SK-N-SH (cell line): ENCODE measurements around the gene DNAH14. TPM values are rescaled to one million over a fixed set of nuclear protein-coding genes. Genes with fewer than 3 reads are reported as not detected.

ENCODE experiments used
- CTCF ChIA-PET: fragments of 300-600, 350-600 bp; formaldehyde crosslinking; extraction: SDS; loops from one replicate; lab custom pipeline; 2021; lab: Yijun Ruan, JAX
- POLR2A ChIA-PET: fragments of 350-600 bp; sonication (Branson Sonifier 250); formaldehyde crosslinking; extraction: SDS; loops from one replicate; lab custom pipeline; 2020; ENCODE audit warnings: antibody characterized with exemption, inconsistent platforms; lab: Yijun Ruan, JAX
- DNase-seq: peaks from one replicate; pipeline ENCODE4 v3.0.0; 2012
- H2AFZ ChIP-seq: fragments of 200-600 bp; sonication (generic); 2 replicates; pipeline ENCODE4 v1.8.1; 2016; ENCODE audit warnings: antibody characterized with exemption, mild to moderate bottlenecking, low read depth
- H3F3A ChIP-seq: fragments of 200-600 bp; sonication (generic); replicated peaks from 2 replicates; pipeline ENCODE3; 2016; ENCODE audit warnings: antibody characterized with exemption, mild to moderate bottlenecking; ENCODE audit not compliant: insufficient read depth
- H3K27ac ChIP-seq, 2 experiments: fragments of 200-500 bp in 1 of 2; fragments of 200-600 bp in 1 of 2; sonication (Bioruptor generic) in 1 of 2; sonication (generic), shearing (Covaris generic) in 1 of 2; 2 replicates each; pipeline versions ENCODE4 v1.5.1 to v1.6.1; 2014 to 2016; ENCODE audit warnings: low read depth in 2 of 2, inconsistent platforms in 1 of 2, low read length in 1 of 2, mild to moderate bottlenecking in 1 of 2, mixed read lengths in 1 of 2
- H3K27me3 ChIP-seq: fragments of 200-600 bp; sonication (generic), shearing (Covaris generic); 2 replicates; pipeline ENCODE4 v1.6.1; 2016; ENCODE audit warnings: mixed run types; ENCODE audit not compliant: insufficient read depth
- H3K36me3 ChIP-seq, 2 experiments: fragments of 200-500 bp in 1 of 2; fragments of 200-600 bp in 1 of 2; sonication (Bioruptor generic) in 1 of 2; sonication (generic) in 1 of 2; replicated peaks in 1 of 2; 2 replicates each; pipeline versions ENCODE3 to v1.5.1; 2014 to 2016; ENCODE audit warnings: low read length in 1 of 2, mild to moderate bottlenecking in 1 of 2; ENCODE audit not compliant: insufficient read depth in 2 of 2, control insufficient read depth in 1 of 2
- H3K4me1 ChIP-seq, 2 experiments: fragments of 200-500 bp in 1 of 2; fragments of 200-600 bp in 1 of 2; sonication (Bioruptor generic) in 1 of 2; sonication (generic), shearing (Covaris generic) in 1 of 2; 2 replicates each; pipeline versions ENCODE4 v1.5.1 to v1.6.1; 2014 to 2016; ENCODE audit warnings: low read depth in 1 of 2, low read length in 1 of 2, mixed run types in 1 of 2; ENCODE audit not compliant: insufficient read depth in 2 of 2, control insufficient read depth in 1 of 2
- H3K4me2 ChIP-seq: fragments of 200-600 bp; sonication (generic), shearing (Covaris generic); 2 replicates; pipeline ENCODE4 v1.6.1; 2017; ENCODE audit warnings: mixed run types
- H3K4me3 ChIP-seq, 2 experiments: fragments of 200-500 bp in 1 of 2; fragments of 200-600 bp in 1 of 2; sonication (Bioruptor generic) in 1 of 2; sonication (generic), shearing (Covaris generic) in 1 of 2; 2 replicates each; pipeline versions ENCODE4 v1.5.1 to v1.8.1; 2014 to 2016; ENCODE audit warnings: low read depth in 2 of 2, inconsistent platforms in 1 of 2, low read length in 1 of 2, mild to moderate bottlenecking in 1 of 2, mixed read lengths in 1 of 2, moderate library complexity in 1 of 2
- H3K79me2 ChIP-seq: fragments of 200-600 bp; sonication (generic); 2 replicates; pipeline ENCODE4 v1.8.1; 2017; ENCODE audit warnings: mild to moderate bottlenecking; ENCODE audit not compliant: insufficient read depth
- H3K9ac ChIP-seq: fragments of 200-600 bp; sonication (generic); 2 replicates; pipeline ENCODE4 v1.6.1; 2017; ENCODE audit warnings: mixed run types
- H3K9me2 ChIP-seq: fragments of 200-600 bp; sonication (generic); 2 replicates; pipeline ENCODE4 v1.6.1; 2017; ENCODE audit warnings: mixed run types
- H3K9me3 ChIP-seq: fragments of 200-600 bp; sonication (generic); 2 replicates; pipeline ENCODE4 v1.6.1; 2017; ENCODE audit warnings: mixed run types, mild to moderate bottlenecking, moderate library complexity
- H4K20me1 ChIP-seq: fragments of 200-600 bp; sonication (generic); 2 replicates; pipeline ENCODE4 v1.6.1; 2017; ENCODE audit warnings: mild to moderate bottlenecking, mixed run types; ENCODE audit not compliant: insufficient read depth
- ELF1 ChIP-seq: IDR thresholded peaks from 2 replicates; pipeline ENCODE4 v1.4.0; 2012
- EZH2phosphoT487 ChIP-seq: fragments of 200-600 bp; sonication (generic); IDR thresholded peaks from 2 replicates; pipeline ENCODE4 v1.6.1; 2017; ENCODE audit warnings: low read depth, mixed run types, mild to moderate bottlenecking, antibody characterized with exemption, moderate library complexity, borderline replicate concordance
- FOSL2 ChIP-seq: IDR thresholded peaks from 2 replicates; pipeline ENCODE4 v1.4.0; 2012; ENCODE audit warnings: low read depth, mild to moderate bottlenecking, moderate library complexity, borderline replicate concordance
- FOXJ3 ChIP-seq: sonication (generic); formaldehyde crosslinking; IDR thresholded peaks from 2 replicates; pipeline ENCODE4 v1.5.1; 2020; ENCODE audit warnings: mild to moderate bottlenecking, missing genetic modification reagents
- FOXM1 ChIP-seq: IDR thresholded peaks from 2 replicates; pipeline ENCODE4 v1.4.0; 2012; ENCODE audit warnings: low read depth, mild to moderate bottlenecking
- GABPA ChIP-seq: IDR thresholded peaks from 2 replicates; pipeline ENCODE4 v1.4.0; 2012; ENCODE audit warnings: low read depth, mild to moderate bottlenecking
- GATA2 ChIP-seq: sonication (generic); formaldehyde crosslinking; IDR thresholded peaks from 2 replicates; pipeline ENCODE4 v1.5.0; 2020; ENCODE audit warnings: mild to moderate bottlenecking, missing genetic modification reagents
- MEF2A ChIP-seq: IDR thresholded peaks from 2 replicates; pipeline ENCODE4 v1.4.0; 2012; ENCODE audit warnings: low read depth, borderline replicate concordance
- MXI1 ChIP-seq: IDR thresholded peaks from 2 replicates; pipeline ENCODE4 v1.6.1; 2012; ENCODE audit warnings: mild to moderate bottlenecking, low read depth, low read length, improper control_type of control experiment
- NFIC ChIP-seq: IDR thresholded peaks from 2 replicates; pipeline ENCODE4 v1.4.0; 2012; ENCODE audit warnings: borderline replicate concordance
- NRF1 ChIP-seq: IDR thresholded peaks from 2 replicates; pipeline ENCODE4 v1.6.1; 2012; ENCODE audit warnings: low read depth, mild to moderate bottlenecking, low read length
- POLR2AphosphoS5 ChIP-seq: IDR thresholded peaks from 2 replicates; pipeline ENCODE4 v1.6.1; 2012; ENCODE audit warnings: low read depth, low read length
- RCOR1 ChIP-seq: fragments of 150-350 bp; IDR thresholded peaks from 2 replicates; pipeline ENCODE4 v1.6.1; 2017; ENCODE audit warnings: antibody characterized with exemption, low read length
- SIN3A ChIP-seq: IDR thresholded peaks from 2 replicates; pipeline ENCODE4 v1.6.1; 2012; ENCODE audit warnings: low read depth, mild to moderate bottlenecking, low read length, moderate library complexity, borderline replicate concordance
- SMC3 ChIP-seq: IDR thresholded peaks from 2 replicates; pipeline ENCODE4 v1.6.1; 2012; ENCODE audit warnings: low read depth, low read length, improper control_type of control experiment
- TAF1 ChIP-seq: IDR thresholded peaks from 2 replicates; pipeline ENCODE4 v1.6.1; 2012; ENCODE audit warnings: low read depth, mild to moderate bottlenecking, low read length, moderate library complexity, borderline replicate concordance
- TCF12 ChIP-seq: IDR thresholded peaks from 2 replicates; pipeline ENCODE4 v1.4.0; 2012
- TEAD4 ChIP-seq: IDR thresholded peaks from 2 replicates; pipeline ENCODE4 v1.4.0; 2012; ENCODE audit warnings: mild to moderate bottlenecking, borderline replicate concordance; ENCODE audit not compliant: insufficient read depth
- WGBS: methylation state at CpG from one replicate; pipeline ENCODE4 v1.1.6; 2017; ENCODE audit warnings: low lambda C conversion rate; 5-methylcytosine and 5-hydroxymethylcytosine counted together
- polyA plus RNA-seq, 3 experiments: library from polyadenylated mRNA; depleted of rRNA; stranded (reverse); fragments of >200 nt; gene quantifications; 2 replicates each; pipeline ENCODE4 v1.2.3, GENCODE V29; 2012
- TF ChIP-seq, protein P1 (sequence below): IDR thresholded peaks from 2 replicates; pipeline ENCODE4 v1.4.0; 2012; ENCODE audit warnings: low read depth
- TF ChIP-seq, protein P2 (sequence below): fragments of 200-600 bp; sonication (generic); IDR thresholded peaks from 2 replicates; pipeline ENCODE4 v1.6.1; 2017; ENCODE audit warnings: antibody characterized with exemption, mild to moderate bottlenecking, moderate library complexity
- TF ChIP-seq, protein P3 (sequence below): IDR thresholded peaks from 2 replicates; pipeline ENCODE4; 2012
- TF ChIP-seq, protein P4 (sequence below): fragments of 150-350 bp; IDR thresholded peaks from 2 replicates; pipeline ENCODE4 v1.6.1; 2017; ENCODE audit warnings: antibody characterized with exemption, low read length, low read depth, borderline replicate concordance

DNAH14 gene
- polyA plus RNA-seq, 1 of the 3 experiments (the other 2 are of a cell fraction): 8.0 TPM

DNA sequence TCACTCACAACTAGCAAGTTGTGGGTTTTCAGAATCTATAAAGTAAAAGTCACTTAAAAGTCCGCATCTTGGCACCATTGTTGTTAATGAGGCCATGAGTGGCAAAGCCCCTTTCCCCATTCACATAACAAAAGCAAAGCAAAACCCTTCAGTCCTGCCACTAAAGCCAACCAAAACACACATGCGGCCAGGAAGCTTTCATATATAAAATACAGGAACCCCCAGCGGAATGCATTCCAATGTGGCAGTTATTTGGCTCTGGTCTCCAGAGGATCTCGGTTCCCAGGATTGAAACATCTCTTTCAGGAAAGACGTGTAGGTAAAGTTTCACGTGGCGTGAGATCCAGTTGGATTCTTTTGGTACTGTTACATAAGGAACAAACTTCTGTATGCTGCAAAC lies 500.8 kb downstream of the DNAH14 start:
- no peak overlapping the region for H2AFZ ChIP-seq
- H3K4me1 ChIP-seq: peaks cover 14 to 19% of the 10 kb centered on the region in 2 experiments; a peak in 3 of 4 replicates
- H3K36me3 ChIP-seq: no peaks in the 10 kb centered on the region
- peaks cover 8% of the 10 kb centered on the region for H3F3A ChIP-seq
- POLR2A ChIA-PET: no interaction called here
- CTCF ChIA-PET: interaction anchor here (1.6 to 1.7 kb wide), 2 partner anchors 32 to 44 kb away, joined by 3 to 5 read pairs; no protein-coding TSS in a partner anchor
- H3K4me2 ChIP-seq: no peak overlapping the region
- no peaks in the 10 kb centered on the region for H3K27me3 ChIP-seq
- H3K27ac ChIP-seq: no peak overlapping the region
- peaks cover 26% of the 10 kb centered on the region for H3K79me2 ChIP-seq
- no peaks in the 10 kb centered on the region for H3K9me2 ChIP-seq
- peaks cover 10% of the 10 kb centered on the region; the same call in 1 of the 2 replicates for H4K20me1 ChIP-seq
- no peak overlapping the region for H3K4me3 ChIP-seq
- no peak overlapping the region for H3K9ac ChIP-seq
- no peak for TF ChIP-seq SIN3A
- TF ChIP-seq FOXM1: no peak
- TF ChIP-seq NFIC: no peak
- no peak for TF ChIP-seq TAF1
- TF ChIP-seq, protein P1, sequence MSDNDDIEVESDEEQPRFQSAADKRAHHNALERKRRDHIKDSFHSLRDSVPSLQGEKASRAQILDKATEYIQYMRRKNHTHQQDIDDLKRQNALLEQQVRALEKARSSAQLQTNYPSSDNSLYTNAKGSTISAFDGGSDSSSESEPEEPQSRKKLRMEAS: no peak
- no peaks in the 10 kb centered on the region for H3K9me3 ChIP-seq
- no peak for DNase-seq
- 91% methylated on average over 7 of the region's 7 CpGs for WGBS

DNA sequence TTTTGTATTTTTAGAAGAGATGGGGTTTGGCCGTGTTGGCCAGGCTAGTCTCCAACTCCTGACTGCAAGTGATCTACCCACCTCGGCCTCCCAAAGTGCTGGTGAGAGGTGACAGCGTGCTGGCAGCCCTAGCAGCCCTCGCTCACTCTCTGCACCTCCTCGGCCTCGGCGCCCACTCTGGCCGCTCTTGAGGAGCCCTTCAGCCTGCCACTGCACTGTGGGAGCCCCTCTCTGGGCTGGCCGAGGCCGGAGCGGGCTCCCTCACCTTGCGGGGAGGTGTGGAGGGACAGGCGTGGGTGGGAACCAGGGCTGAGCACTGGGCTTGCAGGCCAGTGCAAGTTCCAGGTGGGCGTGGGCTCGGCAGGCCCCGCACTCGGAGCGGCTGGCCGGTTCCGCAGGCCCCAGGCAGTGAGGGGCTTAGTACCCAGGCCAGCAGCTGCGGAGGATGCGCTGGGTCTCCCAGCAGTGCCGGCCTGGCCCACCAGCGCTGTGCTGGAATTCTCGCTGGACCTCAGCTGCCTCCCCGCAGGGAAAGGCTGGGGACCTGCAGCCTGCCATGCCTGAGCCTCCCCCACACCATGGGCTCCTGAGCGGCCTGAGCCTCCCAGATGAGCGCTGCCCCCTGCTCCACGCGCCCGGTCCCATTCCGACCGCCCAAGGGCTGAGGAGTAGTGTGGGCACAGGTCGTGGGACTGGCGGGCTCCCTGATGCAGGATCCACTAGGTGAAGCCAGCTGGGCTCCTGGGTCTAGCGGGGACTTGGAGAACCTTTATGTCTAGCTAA lies 501.8 kb downstream of the DNAH14 start:
- H3K4me3 ChIP-seq: no peak overlapping the region
- no peak overlapping the region for H3K9ac ChIP-seq
- no peak overlapping the region for H3K27ac ChIP-seq
- no peaks in the 10 kb centered on the region for H3K9me2 ChIP-seq
- H2AFZ ChIP-seq: no peak overlapping the region
- no peaks in the 10 kb centered on the region for H3K9me3 ChIP-seq
- ChIA-PET CTCF (interaction anchor here (1.2 to 1.7 kb wide), 3 partner anchors 31 to 112 kb away, joined by 3 to 5 read pairs (median 4); no protein-coding TSS in a partner anchor), POLR2A (no interaction called here)
- no peak overlapping the region for H3K4me2 ChIP-seq
- H3K4me1 ChIP-seq: peaks cover 5 to 17% of the 10 kb centered on the region in 2 experiments; a peak in 2 of 4 replicates
- 89% methylated on average over 21 of the region's 36 CpGs for WGBS
- no peaks in the 10 kb centered on the region for H3K36me3 ChIP-seq
- DNase-seq: no peak
- peaks cover 3% of the 10 kb centered on the region; the same call in 1 of the 2 replicates for H4K20me1 ChIP-seq
- TF ChIP-seq MEF2A (no peak), NRF1 (no peak), ELF1 (no peak), POLR2AphosphoS5 (no peak), MXI1 (no peak), GABPA (no peak), RCOR1 (no peak), SIN3A (no peak), FOXM1 (no peak), FOSL2 (no peak), EZH2phosphoT487 (no peak), GATA2 (CRISPR knock-in tag) (no peak), TEAD4 (no peak), SMC3 (no peak), TAF1 (no peak), FOXJ3 (CRISPR knock-in tag) (no peak), TCF12 (no peak)
- TF ChIP-seq, protein P2, sequence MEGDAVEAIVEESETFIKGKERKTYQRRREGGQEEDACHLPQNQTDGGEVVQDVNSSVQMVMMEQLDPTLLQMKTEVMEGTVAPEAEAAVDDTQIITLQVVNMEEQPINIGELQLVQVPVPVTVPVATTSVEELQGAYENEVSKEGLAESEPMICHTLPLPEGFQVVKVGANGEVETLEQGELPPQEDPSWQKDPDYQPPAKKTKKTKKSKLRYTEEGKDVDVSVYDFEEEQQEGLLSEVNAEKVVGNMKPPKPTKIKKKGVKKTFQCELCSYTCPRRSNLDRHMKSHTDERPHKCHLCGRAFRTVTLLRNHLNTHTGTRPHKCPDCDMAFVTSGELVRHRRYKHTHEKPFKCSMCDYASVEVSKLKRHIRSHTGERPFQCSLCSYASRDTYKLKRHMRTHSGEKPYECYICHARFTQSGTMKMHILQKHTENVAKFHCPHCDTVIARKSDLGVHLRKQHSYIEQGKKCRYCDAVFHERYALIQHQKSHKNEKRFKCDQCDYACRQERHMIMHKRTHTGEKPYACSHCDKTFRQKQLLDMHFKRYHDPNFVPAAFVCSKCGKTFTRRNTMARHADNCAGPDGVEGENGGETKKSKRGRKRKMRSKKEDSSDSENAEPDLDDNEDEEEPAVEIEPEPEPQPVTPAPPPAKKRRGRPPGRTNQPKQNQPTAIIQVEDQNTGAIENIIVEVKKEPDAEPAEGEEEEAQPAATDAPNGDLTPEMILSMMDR: no peak
- TF ChIP-seq, protein P3, sequence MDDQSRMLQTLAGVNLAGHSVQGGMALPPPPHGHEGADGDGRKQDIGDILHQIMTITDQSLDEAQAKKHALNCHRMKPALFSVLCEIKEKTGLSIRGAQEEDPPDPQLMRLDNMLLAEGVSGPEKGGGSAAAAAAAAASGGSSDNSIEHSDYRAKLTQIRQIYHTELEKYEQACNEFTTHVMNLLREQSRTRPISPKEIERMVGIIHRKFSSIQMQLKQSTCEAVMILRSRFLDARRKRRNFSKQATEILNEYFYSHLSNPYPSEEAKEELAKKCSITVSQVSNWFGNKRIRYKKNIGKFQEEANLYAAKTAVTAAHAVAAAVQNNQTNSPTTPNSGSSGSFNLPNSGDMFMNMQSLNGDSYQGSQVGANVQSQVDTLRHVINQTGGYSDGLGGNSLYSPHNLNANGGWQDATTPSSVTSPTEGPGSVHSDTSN: no peak
- TF ChIP-seq, protein P4, sequence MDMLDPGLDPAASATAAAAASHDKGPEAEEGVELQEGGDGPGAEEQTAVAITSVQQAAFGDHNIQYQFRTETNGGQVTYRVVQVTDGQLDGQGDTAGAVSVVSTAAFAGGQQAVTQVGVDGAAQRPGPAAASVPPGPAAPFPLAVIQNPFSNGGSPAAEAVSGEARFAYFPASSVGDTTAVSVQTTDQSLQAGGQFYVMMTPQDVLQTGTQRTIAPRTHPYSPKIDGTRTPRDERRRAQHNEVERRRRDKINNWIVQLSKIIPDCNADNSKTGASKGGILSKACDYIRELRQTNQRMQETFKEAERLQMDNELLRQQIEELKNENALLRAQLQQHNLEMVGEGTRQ: no peak
- H3K79me2 ChIP-seq: peaks cover 16% of the 10 kb centered on the region
- no peaks in the 10 kb centered on the region for H3K27me3 ChIP-seq
- H3F3A ChIP-seq: no peaks in the 10 kb centered on the region
